ENCODE data around the gene KIF13A. TPM values are rescaled to one million over a fixed set of nuclear protein-coding genes. Genes with fewer than 3 reads are reported as not detected.

The KIF13A gene
- total and polyA plus RNA-seq, 2 experiments from 2014 or later, result 39.1 to 96.9 TPM

DNA sequence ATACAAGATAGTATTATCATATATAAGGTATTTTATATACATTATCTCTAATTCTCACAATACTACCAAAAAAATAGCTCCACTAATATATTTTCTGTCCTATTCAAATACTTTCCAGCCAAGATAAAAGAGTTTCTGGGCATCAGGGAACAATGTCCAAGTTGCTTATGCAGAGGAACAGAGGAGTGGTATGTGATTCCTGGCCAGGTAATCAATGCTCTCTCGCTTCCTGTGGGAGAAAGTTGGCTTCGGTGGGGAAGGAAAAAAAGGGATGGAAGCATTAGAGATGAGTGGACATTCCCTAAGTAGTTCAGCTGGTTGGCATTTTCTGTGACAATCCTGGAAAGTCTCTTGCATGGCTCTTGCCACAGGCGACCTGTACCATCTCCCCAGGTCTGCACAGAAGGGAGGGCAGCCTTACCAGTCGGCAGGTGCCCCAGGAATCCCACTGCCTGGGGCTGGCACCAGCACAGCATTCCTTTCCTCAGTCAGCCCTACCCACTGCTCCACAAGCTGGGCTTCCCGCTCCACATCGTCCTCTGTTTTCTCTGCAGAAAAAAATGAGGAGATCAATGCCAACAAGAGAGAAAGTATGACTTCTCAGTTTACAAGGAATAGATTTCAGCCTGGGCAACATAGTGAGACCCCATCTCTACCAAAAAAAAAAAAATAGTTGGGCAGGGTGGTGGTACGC, 202.2 kb downstream of the KIF13A start:
- H3K27me3 ChIP-seq, result no peaks in the 10 kb centered on the region
- TF ChIP-seq CTCF (IDR thresholded peaks at IDR 0.05; ENCODE audit: low read depth, low read length), result no peak
- no peaks in the 10 kb centered on the region for H3K4me1 ChIP-seq (ENCODE audit: low read depth)
- DNase-seq (ENCODE audit: low read depth in 1 of 2, low spot score in 1 of 2), result no peak
- H3K9me3 ChIP-seq (ENCODE audit: low read depth), result no peaks in the 10 kb centered on the region
- no peak overlapping the region for H3K27ac ChIP-seq
- H3K4me3 ChIP-seq, result no peak overlapping the region
- H3K36me3 ChIP-seq, result peaks cover 70% of the 10 kb centered on the region

DNA sequence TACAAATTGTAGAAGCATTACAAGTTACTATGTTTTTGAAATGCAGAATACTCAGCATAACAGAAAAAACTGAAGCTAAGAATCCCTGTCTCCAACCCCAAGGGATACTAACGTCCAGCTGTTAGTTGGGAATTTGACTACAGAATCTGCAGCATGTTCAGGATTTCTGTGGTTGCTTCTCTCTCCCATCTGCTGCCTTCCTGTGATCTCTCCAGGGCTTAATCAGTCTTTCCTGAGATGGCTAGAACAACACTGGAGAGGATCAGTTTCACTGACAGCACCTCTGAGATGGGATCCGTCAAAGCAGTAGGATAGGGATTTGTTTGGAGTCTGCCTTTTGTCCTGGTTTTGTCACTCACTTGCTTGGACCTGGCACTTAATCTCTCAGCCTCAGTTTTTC, 207.4 kb downstream of the KIF13A start:
- H3K4me1 ChIP-seq (ENCODE audit: low read depth), result no peaks in the 10 kb centered on the region
- H3K27me3 ChIP-seq, result no peaks in the 10 kb centered on the region
- peak overlapping the region; percentile 57 for H3K27ac ChIP-seq
- peak in 1 of 2 donors; percentile 11 for DNase-seq (ENCODE audit: low read depth in 1 of 2, low spot score in 1 of 2)
- no peak for TF ChIP-seq CTCF (IDR thresholded peaks at IDR 0.05; ENCODE audit: low read depth, low read length)
- H3K36me3 ChIP-seq, result peaks cover 68% of the 10 kb centered on the region
- no peak overlapping the region for H3K4me3 ChIP-seq
- H3K9me3 ChIP-seq (ENCODE audit: low read depth), result no peaks in the 10 kb centered on the region

DNA sequence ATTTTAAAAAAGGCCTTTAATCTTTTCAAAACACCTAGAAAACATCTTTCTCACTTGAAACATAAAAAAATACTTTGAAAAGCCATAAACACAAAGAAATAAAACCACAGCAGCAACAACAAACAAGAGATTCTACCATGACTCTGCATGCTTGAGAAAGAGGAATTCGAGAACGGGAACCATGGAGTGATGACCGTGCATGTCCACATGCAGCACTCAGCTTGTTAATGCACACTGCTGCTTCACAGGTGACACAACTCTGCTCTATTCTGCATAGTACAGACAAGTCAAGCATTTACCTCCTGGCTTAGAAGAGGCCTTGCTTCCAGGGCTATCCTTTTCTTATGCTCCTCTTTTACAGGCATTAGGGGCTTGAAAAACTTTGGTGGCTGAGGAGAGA, 215.8 kb downstream of the KIF13A start:
- no peak for DNase-seq (ENCODE audit: low read depth in 1 of 2, low spot score in 1 of 2)
- Histone ChIP-seq H3K4me1 (ENCODE audit: low read depth) (no peaks in the 10 kb centered on the region), H3K9me3 (ENCODE audit: low read depth) (no peaks in the 10 kb centered on the region), H3K4me3 (no peak overlapping the region), H3K27me3 (no peaks in the 10 kb centered on the region), H3K27ac (no peak overlapping the region), H3K36me3 (peaks cover 77% of the 10 kb centered on the region)
- TF ChIP-seq CTCF (IDR thresholded peaks at IDR 0.05; ENCODE audit: low read depth, low read length), result no peak

DNA sequence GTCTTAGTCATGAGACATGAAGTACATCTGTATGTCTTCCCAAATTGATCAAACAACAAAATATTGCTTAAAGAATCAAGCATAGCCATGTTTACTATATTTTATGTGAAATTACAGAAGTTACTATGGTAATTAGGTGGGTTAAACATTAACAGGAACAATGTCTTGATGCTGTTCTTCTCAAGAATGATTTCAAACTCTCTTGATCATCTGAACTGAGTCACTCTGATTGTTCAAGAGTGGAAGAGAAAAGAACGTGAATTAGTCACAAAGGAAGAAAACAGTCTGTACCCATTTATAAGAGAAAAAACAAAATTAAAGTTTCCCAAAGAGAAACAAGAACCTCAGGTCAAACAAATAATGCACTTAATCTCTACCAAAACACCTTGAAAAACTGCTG, 218.6 kb downstream of the KIF13A start:
- Histone ChIP-seq H3K27me3 (no peaks in the 10 kb centered on the region), H3K4me3 (no peak overlapping the region), H3K4me1 (ENCODE audit: low read depth) (no peaks in the 10 kb centered on the region), H3K27ac (no peak overlapping the region), H3K36me3 (peaks cover 65% of the 10 kb centered on the region), H3K9me3 (ENCODE audit: low read depth) (no peaks in the 10 kb centered on the region)
- no peak for TF ChIP-seq CTCF (IDR thresholded peaks at IDR 0.05; ENCODE audit: low read depth, low read length)
- DNase-seq (ENCODE audit: low read depth in 1 of 2, low spot score in 1 of 2), result no peak

DNA sequence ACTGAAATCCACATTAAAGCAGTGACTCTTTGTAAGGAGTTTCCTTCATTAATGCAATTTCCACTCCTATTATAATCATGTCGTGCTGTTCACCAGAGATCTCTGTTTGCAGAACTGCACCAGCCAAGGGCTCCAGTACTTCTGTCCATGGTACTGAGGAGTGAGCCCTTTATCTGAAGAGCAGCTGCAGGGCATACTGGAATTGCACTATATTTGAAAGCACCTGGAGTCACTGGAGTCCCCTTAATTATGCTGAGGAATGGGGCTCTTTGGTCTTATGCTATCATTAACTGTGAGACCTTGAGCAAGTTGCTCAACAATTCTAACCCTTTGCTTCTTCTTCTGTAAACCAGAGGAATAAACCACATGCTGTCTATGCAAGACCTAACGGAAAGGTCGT, 219.0 kb downstream of the KIF13A start:
- no peaks in the 10 kb centered on the region for H3K9me3 ChIP-seq (ENCODE audit: low read depth)
- no peak overlapping the region for H3K27ac ChIP-seq
- no peak for TF ChIP-seq CTCF (IDR thresholded peaks at IDR 0.05; ENCODE audit: low read depth, low read length)
- DNase-seq (ENCODE audit: low read depth in 1 of 2, low spot score in 1 of 2), result peak; percentile 50 to 66
- no peak overlapping the region for H3K4me3 ChIP-seq
- H3K4me1 ChIP-seq (ENCODE audit: low read depth), result no peaks in the 10 kb centered on the region
- no peaks in the 10 kb centered on the region for H3K27me3 ChIP-seq
- H3K36me3 ChIP-seq, result peaks cover 65% of the 10 kb centered on the region
